ENCODE data around the gene MAPKAP1. TPM values are rescaled to one million over a fixed set of nuclear protein-coding genes. Genes with fewer than 3 reads are reported as not detected.

Gene MAPKAP1
- total RNA-seq, 1 donor from 2014 or later, result 63.4 TPM

- no peaks in the 10 kb centered on the region for H3K9me3 Mint-ChIP-seq
- no peaks in the 10 kb centered on the region for H3K27me3 Mint-ChIP-seq (ENCODE audit: low read depth)
- DNase-seq (ENCODE audit: low read depth, low spot score), result no peak
- no peak for TF ChIP-seq CTCF (conservative IDR thresholded peaks at IDR 0.05)
- H3K36me3 Mint-ChIP-seq (ENCODE audit: low read depth), result peaks cover 3% of the 10 kb centered on the region
- peaks cover 21% of the 10 kb centered on the region for H3K4me1 Mint-ChIP-seq
- no peak overlapping the region for H3K4me3 Mint-ChIP-seq
- no peak overlapping the region for H3K27ac Mint-ChIP-seq (ENCODE audit: unreplicated experiment)
These were observed 159.6 kb downstream of the MAPKAP1 start for GRCh38 chr9:125547368-125547767.

GRCh38 chr9:125545845-125546244 lies 161.2 kb downstream of the MAPKAP1 start:
- Mint-ChIP-seq H3K36me3 (ENCODE audit: low read depth) (peaks cover 3% of the 10 kb centered on the region), H3K4me1 (peaks cover 21% of the 10 kb centered on the region), H3K27me3 (ENCODE audit: low read depth) (no peaks in the 10 kb centered on the region), H3K9me3 (no peaks in the 10 kb centered on the region), H3K27ac (ENCODE audit: unreplicated experiment) (no peak overlapping the region), H3K4me3 (no peak overlapping the region)
- no peak for DNase-seq (ENCODE audit: low read depth, low spot score)
- TF ChIP-seq CTCF (conservative IDR thresholded peaks at IDR 0.05), result no peak

GRCh38 chr9:125544988-125545651 lies 161.9 kb downstream of the MAPKAP1 start:
- Mint-ChIP-seq H3K4me3 (no peak overlapping the region), H3K27ac (ENCODE audit: unreplicated experiment) (no peak overlapping the region), H3K27me3 (ENCODE audit: low read depth) (no peaks in the 10 kb centered on the region), H3K36me3 (ENCODE audit: low read depth) (peaks cover 3% of the 10 kb centered on the region), H3K4me1 (peaks cover 21% of the 10 kb centered on the region), H3K9me3 (no peaks in the 10 kb centered on the region)
- no peak for DNase-seq (ENCODE audit: low read depth, low spot score)
- TF ChIP-seq CTCF (conservative IDR thresholded peaks at IDR 0.05), result no peak

GRCh38 chr9:125544484-125544883 lies 162.5 kb downstream of the MAPKAP1 start:
- no peak for DNase-seq (ENCODE audit: low read depth, low spot score)
- no peak for TF ChIP-seq CTCF (conservative IDR thresholded peaks at IDR 0.05)
- H3K27ac Mint-ChIP-seq (ENCODE audit: unreplicated experiment), result no peak overlapping the region

GRCh38 chr9:125541840-125542243 lies 165.2 kb downstream of the MAPKAP1 start:
- no peak overlapping the region for H3K4me3 Mint-ChIP-seq
- H3K27ac Mint-ChIP-seq (ENCODE audit: unreplicated experiment), result no peak overlapping the region
- DNase-seq (ENCODE audit: low read depth, low spot score), result no peak
- H3K4me1 Mint-ChIP-seq, result peaks cover 2% of the 10 kb centered on the region
- H3K36me3 Mint-ChIP-seq (ENCODE audit: low read depth), result peaks cover 3% of the 10 kb centered on the region
- H3K9me3 Mint-ChIP-seq, result no peaks in the 10 kb centered on the region
- H3K27me3 Mint-ChIP-seq (ENCODE audit: low read depth), result no peaks in the 10 kb centered on the region
- no peak for TF ChIP-seq CTCF (conservative IDR thresholded peaks at IDR 0.05)

More at GRCh38 chr9:125544484-125544883, 162.5 kb downstream of the MAPKAP1 start:
- Mint-ChIP-seq H3K4me3 (no peak overlapping the region), H3K27me3 (ENCODE audit: low read depth) (no peaks in the 10 kb centered on the region), H3K36me3 (ENCODE audit: low read depth) (peaks cover 3% of the 10 kb centered on the region), H3K9me3 (no peaks in the 10 kb centered on the region), H3K4me1 (peaks cover 19% of the 10 kb centered on the region)

Data from neural crest cell (in vitro differentiated cells).